ENCODE measurements around the gene NFKB1.

- TF ChIP-seq CTCF (IDR thresholded peaks at IDR 0.05; ENCODE audit: insufficient read depth, low read length) = no peak
- TF ChIP-seq REST (IDR thresholded peaks at IDR 0.05; ENCODE audit: insufficient replicate concordance, low read depth) = no peak
These were observed 64.5 kb downstream of the NFKB1 start for GRCh38 chr4:102565696-102566095.
